Measurements from ENCODE around the gene PCED1B.

PCED1B gene

DNA sequence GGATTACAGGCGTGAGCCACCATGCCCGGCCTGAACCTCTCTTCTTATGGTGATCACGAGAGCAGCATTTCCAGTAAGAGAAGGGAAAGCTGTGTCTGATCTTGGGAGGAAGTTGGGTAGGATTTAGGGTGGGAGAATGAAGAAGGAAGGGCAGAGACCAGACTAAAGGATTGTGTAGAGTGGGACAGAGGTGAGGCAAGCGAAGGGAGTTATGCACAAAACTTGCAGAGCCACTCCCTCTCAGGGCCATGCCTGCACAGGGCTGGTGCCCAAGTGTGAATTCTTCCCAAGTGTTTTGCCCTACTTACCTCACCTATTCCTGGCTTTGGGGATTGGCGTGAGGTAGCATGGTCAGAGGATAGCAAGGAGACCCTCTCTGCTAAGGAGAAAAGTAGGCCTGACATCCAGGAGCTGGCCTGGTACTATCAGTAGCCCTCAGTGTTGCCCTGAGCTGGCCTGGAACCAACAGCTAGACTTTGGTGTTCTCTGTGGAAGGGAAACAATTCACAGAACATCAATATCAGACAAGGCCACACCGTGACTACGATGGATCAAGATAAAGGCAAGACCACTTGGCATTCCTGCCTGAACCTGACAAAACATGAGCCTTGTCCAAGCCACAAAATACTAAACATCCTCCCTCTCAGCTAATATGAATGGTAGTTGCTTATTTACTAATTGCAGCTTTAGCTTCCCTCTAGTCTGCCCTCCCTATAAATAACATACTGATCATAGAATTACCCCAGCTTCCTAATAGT is 201.3 kb downstream of the PCED1B start:
- TF ChIP-seq, protein P1, sequence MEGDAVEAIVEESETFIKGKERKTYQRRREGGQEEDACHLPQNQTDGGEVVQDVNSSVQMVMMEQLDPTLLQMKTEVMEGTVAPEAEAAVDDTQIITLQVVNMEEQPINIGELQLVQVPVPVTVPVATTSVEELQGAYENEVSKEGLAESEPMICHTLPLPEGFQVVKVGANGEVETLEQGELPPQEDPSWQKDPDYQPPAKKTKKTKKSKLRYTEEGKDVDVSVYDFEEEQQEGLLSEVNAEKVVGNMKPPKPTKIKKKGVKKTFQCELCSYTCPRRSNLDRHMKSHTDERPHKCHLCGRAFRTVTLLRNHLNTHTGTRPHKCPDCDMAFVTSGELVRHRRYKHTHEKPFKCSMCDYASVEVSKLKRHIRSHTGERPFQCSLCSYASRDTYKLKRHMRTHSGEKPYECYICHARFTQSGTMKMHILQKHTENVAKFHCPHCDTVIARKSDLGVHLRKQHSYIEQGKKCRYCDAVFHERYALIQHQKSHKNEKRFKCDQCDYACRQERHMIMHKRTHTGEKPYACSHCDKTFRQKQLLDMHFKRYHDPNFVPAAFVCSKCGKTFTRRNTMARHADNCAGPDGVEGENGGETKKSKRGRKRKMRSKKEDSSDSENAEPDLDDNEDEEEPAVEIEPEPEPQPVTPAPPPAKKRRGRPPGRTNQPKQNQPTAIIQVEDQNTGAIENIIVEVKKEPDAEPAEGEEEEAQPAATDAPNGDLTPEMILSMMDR (IDR thresholded peaks at IDR 0.05; ENCODE audit: insufficient read depth, low read length, poor library complexity, severe bottlenecking), result no peak
- no peak for DNase-seq (ENCODE audit: extremely low read depth, insufficient read length)
- Histone ChIP-seq H3K36me3 (ENCODE audit: control insufficient read depth, insufficient read depth, low read length) (no peaks in the 10 kb centered on the region), H3K4me3 (replicated peaks; ENCODE audit: low read depth, low read length) (no peak overlapping the region), H3K27me3 (replicated peaks; ENCODE audit: control insufficient read depth, insufficient read depth, low read length) (no peaks in the 10 kb centered on the region)

DNA sequence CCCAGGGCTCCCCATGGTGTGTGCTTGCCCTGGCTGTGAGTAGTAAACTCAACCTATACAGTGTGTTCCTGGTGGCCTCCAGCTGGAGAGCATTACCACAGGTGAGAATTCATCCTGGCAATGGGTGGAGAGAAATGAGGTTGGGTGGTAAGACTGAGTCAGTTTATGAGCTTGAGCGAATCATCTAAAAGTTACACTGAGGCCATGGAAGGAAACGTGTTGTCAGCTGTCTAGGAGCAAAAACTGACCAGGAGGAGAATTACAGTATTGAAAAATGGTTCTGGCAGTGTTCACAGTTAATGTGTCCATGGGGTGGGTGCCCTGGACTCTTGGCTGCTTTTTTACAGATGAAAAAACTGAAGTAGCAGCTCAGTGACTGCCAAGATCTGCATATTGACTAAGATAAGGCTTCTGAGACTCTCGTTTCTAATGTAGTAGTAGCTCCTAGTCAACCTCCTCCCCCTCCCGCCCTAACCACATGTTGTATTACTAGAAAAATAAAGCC is 202.3 kb downstream of the PCED1B start:
- no peak for DNase-seq (ENCODE audit: extremely low read depth, insufficient read length)
- H3K4me3 ChIP-seq (replicated peaks; ENCODE audit: low read depth, low read length), result no peak overlapping the region

DNA sequence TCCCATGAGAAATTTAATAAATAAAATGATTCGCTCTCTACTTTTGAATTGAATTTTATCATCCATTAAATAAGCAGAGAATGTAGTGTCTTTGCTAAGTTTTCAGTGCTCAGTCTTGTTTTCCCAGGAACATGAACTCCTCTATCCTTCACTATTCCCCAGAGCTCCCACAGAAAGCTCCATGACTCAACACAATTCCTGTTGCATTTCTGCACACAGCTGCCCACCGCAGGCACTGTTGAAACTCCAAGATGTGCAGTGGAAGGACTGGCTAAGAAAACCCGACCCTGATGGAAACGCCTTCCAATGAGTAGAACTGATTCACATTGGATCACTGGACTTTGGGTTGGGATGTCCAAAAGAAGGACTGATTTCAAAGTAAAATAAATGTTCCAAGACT is 202.8 kb downstream of the PCED1B start:
- Histone ChIP-seq H3K4me3 (replicated peaks; ENCODE audit: low read depth, low read length) (no peak overlapping the region), H3K27me3 (replicated peaks; ENCODE audit: control insufficient read depth, insufficient read depth, low read length) (no peaks in the 10 kb centered on the region), H3K36me3 (ENCODE audit: control insufficient read depth, insufficient read depth, low read length) (no peaks in the 10 kb centered on the region)
- TF ChIP-seq, protein P1 (IDR thresholded peaks at IDR 0.05; ENCODE audit: insufficient read depth, low read length, poor library complexity, severe bottlenecking), result no peak
- DNase-seq (ENCODE audit: extremely low read depth, insufficient read length), result no peak

More for the DNA sequence above, 202.3 kb downstream of the PCED1B start:
- TF ChIP-seq, protein P1 (IDR thresholded peaks at IDR 0.05; ENCODE audit: insufficient read depth, low read length, poor library complexity, severe bottlenecking), result no peak
- no peaks in the 10 kb centered on the region for H3K36me3 ChIP-seq (ENCODE audit: control insufficient read depth, insufficient read depth, low read length)
- no peaks in the 10 kb centered on the region for H3K27me3 ChIP-seq (replicated peaks; ENCODE audit: control insufficient read depth, insufficient read depth, low read length)

All from GM06990 (cell line).